ENCODE data around the gene CEP135.

- TF ChIP-seq POLR2A (IDR thresholded peaks at IDR 0.05; ENCODE audit: low read length) (no peak), GATA1 (IDR thresholded peaks at IDR 0.05; ENCODE audit: low read depth, low read length) (no peak)
Measured at GRCh38 chr4:55920571-55920970, 28.2 kb upstream of the CEP135 start.

Data from erythroblast (primary cell).